Stomach smooth muscle (tissue), 2 donors: ENCODE measurements around the gene ABCC6.

Source experiments
- H3K27ac ChIP-seq: one replicate; pipeline ENCODE4 v1.7.0; 2013; ENCODE audit warnings: mild to moderate bottlenecking, low read length, inconsistent platforms
- H3K27me3 ChIP-seq, 2 donors: one replicate each; pipeline ENCODE4 v1.7.0; 2013; ENCODE audit warnings: low read length in 2 of 2; ENCODE audit not compliant: insufficient read depth in 2 of 2, control insufficient read depth in 1 of 2
- H3K36me3 ChIP-seq, 2 donors: one replicate each; pipeline ENCODE4 v1.7.0; 2013; ENCODE audit warnings: low read length in 2 of 2; ENCODE audit not compliant: control insufficient read depth in 2 of 2, insufficient read depth in 2 of 2
- H3K4me1 ChIP-seq: one replicate; pipeline ENCODE4 v1.7.0; 2013; ENCODE audit warnings: low read length; ENCODE audit not compliant: control insufficient read depth, insufficient read depth
- H3K4me3 ChIP-seq, 2 donors: one replicate each; pipeline ENCODE4 v1.7.0; 2013; ENCODE audit warnings: low read length in 2 of 2
- H3K9ac ChIP-seq, 2 donors: one replicate each; pipeline ENCODE4 v1.7.0; 2013; ENCODE audit warnings: low read length in 2 of 2, mild to moderate bottlenecking in 1 of 2
- H3K9me3 ChIP-seq, 2 donors: one replicate each; pipeline ENCODE4 v1.7.0; 2013; ENCODE audit warnings: low read length in 2 of 2; ENCODE audit not compliant: control insufficient read depth in 2 of 2
- donor health status: healthy.
- donor health status: Pancreatic carcinoma.

ABCC6 gene

DNA sequence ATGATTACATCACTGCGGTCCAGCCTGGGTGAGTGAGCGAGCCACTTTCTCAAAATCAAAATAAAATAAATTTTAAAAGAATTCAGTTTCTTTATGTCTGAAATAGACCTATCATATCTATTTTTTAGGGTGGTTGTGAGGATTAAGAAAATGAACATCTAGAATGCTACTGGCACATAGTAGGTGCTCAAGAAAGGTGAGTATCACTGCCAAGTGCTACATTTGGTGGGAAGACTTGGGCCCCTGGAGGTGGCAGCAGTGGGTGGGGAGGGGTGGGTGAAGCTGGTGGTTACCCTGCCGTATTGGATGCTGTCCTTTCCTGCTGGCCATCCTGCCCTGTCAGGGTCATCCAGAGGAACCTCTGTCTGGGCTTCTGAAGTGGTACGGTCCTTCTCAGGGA lies 50.3 kb downstream of the ABCC6 start:
- Histone ChIP-seq H3K36me3 (peaks cover 0 to 12% of the 10 kb centered on the region in 2 donors), H3K4me3 (no peak overlapping the region), H3K9me3 (no peaks in the 10 kb centered on the region), H3K27ac (no peak overlapping the region), H3K4me1 (peaks cover 9% of the 10 kb centered on the region), H3K9ac (no peak overlapping the region), H3K27me3 (no peaks in the 10 kb centered on the region)

DNA sequence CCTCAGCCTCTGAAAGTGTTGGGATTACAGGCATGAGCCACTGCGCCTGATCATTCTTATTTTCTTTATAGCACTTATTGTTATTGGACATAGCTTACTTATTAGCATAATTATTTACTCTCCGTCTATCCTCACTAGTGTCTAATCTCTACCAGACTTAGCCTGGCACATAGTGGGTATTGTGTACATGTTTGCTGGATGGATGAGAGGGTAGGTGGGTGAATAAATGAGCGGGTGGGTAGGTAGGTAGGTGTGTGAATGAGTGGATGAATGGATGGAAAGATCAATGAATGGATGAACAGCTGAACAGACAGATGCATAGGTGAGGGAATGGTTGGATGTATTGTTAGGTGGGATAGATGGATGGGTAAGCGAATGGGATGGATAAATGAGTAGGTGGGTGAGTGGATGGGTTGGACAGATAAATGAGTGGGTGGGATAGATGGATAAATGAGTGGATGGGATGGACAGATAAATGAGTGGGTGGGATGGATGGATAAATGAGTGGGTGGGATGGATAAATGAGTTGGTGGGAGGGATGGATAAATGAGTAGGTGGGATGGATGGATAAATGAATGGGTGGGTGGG lies 51.9 kb downstream of the ABCC6 start:
- H3K4me1 ChIP-seq = peaks cover 9% of the 10 kb centered on the region

GRCh38 chr16:16169615-16170014 lies 53.7 kb downstream of the ABCC6 start:
- no peaks in the 10 kb centered on the region for H3K4me1 ChIP-seq
- no peak overlapping the region for H3K27ac ChIP-seq
- H3K9me3 ChIP-seq = no peaks in the 10 kb centered on the region
- H3K36me3 ChIP-seq = peaks cover 0 to 8% of the 10 kb centered on the region in 2 donors
- no peak overlapping the region for H3K4me3 ChIP-seq
- H3K27me3 ChIP-seq = no peaks in the 10 kb centered on the region
- H3K9ac ChIP-seq = no peak overlapping the region

More for the DNA sequence above, 51.9 kb downstream of the ABCC6 start:
- Histone ChIP-seq H3K9ac (no peak overlapping the region), H3K27ac (no peak overlapping the region), H3K4me3 (no peak overlapping the region), H3K9me3 (no peaks in the 10 kb centered on the region), H3K27me3 (no peaks in the 10 kb centered on the region), H3K36me3 (peaks cover 0 to 12% of the 10 kb centered on the region in 2 donors)

DNA sequence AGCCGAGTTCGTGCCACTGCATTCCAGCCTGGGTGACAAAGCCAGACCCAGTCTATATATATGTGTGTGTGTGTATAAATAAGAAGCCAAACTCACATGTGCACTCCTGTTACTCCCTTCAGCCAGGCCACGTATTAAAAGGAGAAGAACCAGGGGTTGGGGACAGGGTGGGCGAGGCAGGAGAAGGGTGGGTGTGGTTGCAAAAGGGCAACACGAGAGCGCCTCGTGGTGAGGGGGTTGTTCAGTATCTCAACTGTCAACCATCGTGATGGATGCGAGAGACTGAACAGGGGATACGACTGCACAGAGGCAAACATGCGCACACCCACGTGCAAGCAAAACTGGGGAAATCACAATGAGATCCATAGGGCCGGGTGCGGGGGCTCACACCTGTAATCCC lies 54.9 kb downstream of the ABCC6 start:
- H3K4me3 ChIP-seq = no peak overlapping the region
- no peak overlapping the region for H3K9ac ChIP-seq
- H3K9me3 ChIP-seq = no peaks in the 10 kb centered on the region
- peaks cover 0 to 12% of the 10 kb centered on the region in 2 donors for H3K36me3 ChIP-seq
- H3K27ac ChIP-seq = no peak overlapping the region
- H3K4me1 ChIP-seq = no peaks in the 10 kb centered on the region
- no peaks in the 10 kb centered on the region for H3K27me3 ChIP-seq

DNA sequence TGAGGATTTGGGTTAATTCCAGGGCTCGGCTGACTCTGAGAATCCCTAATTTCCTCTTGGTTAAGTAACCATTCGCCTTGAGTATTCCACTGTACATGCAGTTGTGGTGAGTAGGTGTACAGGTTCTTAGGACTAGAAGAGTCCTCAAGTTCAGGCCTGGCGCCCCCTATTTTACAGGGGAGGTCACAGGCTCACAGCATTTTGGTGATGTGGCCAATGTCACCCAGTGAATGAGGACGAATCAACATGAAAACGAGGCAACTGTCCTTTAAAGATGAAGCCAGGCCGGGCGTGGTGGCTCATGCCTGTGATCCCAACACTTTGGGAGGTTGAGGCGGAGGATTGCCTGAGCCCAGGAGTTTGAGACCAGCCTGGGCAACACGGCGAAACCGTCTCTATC lies 55.4 kb downstream of the ABCC6 start:
- no peaks in the 10 kb centered on the region for H3K9me3 ChIP-seq
- no peak overlapping the region for H3K27ac ChIP-seq
- peaks cover 0 to 9% of the 10 kb centered on the region in 2 donors for H3K36me3 ChIP-seq
- H3K4me3 ChIP-seq = no peak overlapping the region
- no peak overlapping the region for H3K9ac ChIP-seq
- no peaks in the 10 kb centered on the region for H3K27me3 ChIP-seq
- no peaks in the 10 kb centered on the region for H3K4me1 ChIP-seq

- Histone ChIP-seq H3K4me1 (no peaks in the 10 kb centered on the region), H3K27ac (no peak overlapping the region), H3K9ac (no peak overlapping the region), H3K9me3 (no peaks in the 10 kb centered on the region), H3K27me3 (no peaks in the 10 kb centered on the region), H3K36me3 (peaks cover 0 to 9% of the 10 kb centered on the region in 2 donors), H3K4me3 (no peak overlapping the region)
Observed at GRCh38 chr16:16166949-16167348, 56.3 kb downstream of the ABCC6 start.

DNA sequence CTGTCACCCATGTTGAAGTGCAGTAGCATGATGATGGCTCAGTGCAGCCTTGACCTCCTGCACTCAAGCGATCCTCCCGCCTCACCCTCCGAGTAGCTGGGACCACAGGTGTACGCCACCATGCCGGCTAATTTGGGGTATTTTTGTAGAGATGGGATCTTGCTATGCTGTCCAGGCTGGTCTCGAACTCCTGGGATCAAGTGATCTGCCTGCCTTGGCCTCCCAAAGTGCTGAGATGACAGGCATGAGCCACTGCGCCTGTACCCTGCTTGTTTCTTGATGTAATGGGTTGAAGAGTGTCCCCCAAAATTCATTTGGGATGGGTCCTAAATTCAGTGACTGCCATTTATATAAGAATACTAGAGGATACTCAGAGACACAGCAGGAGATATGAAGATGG lies 57.2 kb downstream of the ABCC6 start:
- H3K36me3 ChIP-seq = peaks cover 0 to 8% of the 10 kb centered on the region in 2 donors
- no peak overlapping the region for H3K4me3 ChIP-seq
- H3K4me1 ChIP-seq = no peaks in the 10 kb centered on the region
- no peak overlapping the region for H3K9ac ChIP-seq
- no peaks in the 10 kb centered on the region for H3K9me3 ChIP-seq
- H3K27me3 ChIP-seq = no peaks in the 10 kb centered on the region
- H3K27ac ChIP-seq = no peak overlapping the region

GRCh38 chr16:16164243-16164642 lies 59.1 kb downstream of the ABCC6 start:
- H3K9ac ChIP-seq = no peak overlapping the region
- no peak overlapping the region for H3K4me3 ChIP-seq
- no peak overlapping the region for H3K27ac ChIP-seq
- H3K9me3 ChIP-seq = peaks cover 0 to 4% of the 10 kb centered on the region in 2 donors
- peaks cover 0 to 6% of the 10 kb centered on the region in 2 donors for H3K36me3 ChIP-seq
- H3K4me1 ChIP-seq = no peaks in the 10 kb centered on the region
- no peaks in the 10 kb centered on the region for H3K27me3 ChIP-seq

- H3K9me3 ChIP-seq = peaks cover 5 to 11% of the 10 kb centered on the region in 2 donors
- no peaks in the 10 kb centered on the region for H3K4me1 ChIP-seq
- H3K27me3 ChIP-seq = no peaks in the 10 kb centered on the region
- H3K9ac ChIP-seq = no peak overlapping the region
- H3K36me3 ChIP-seq = peaks cover 0 to 8% of the 10 kb centered on the region in 2 donors
- no peak overlapping the region for H3K4me3 ChIP-seq
- no peak overlapping the region for H3K27ac ChIP-seq
Observed at GRCh38 chr16:16163571-16163970, 59.7 kb downstream of the ABCC6 start.

DNA sequence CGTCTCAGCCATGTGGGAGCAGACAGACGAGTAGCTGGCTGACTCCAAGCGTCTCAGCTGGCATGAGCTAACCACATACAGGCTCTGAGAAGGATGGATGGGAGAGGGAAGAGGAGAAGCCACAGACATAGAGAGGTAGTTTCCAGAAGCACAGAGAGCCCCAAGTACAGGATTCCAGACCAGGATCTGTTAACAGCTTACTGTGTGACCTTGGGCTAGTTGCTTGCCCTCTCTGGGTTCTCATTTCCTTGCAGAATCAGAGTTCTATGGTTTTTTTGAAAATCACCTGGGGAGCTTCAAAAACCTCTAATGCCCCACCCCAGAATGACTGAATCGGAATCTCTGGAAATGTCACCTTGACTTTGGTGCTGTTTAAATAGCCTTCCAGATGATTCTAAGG lies 60.2 kb downstream of the ABCC6 start:
- H3K4me3 ChIP-seq = no peak overlapping the region
- no peak overlapping the region for H3K27ac ChIP-seq
- H3K36me3 ChIP-seq = peaks cover 0 to 8% of the 10 kb centered on the region in 2 donors

GRCh38 chr16:16162591-16162990 lies 60.7 kb downstream of the ABCC6 start:
- peaks cover 5 to 11% of the 10 kb centered on the region in 2 donors for H3K9me3 ChIP-seq
- H3K4me1 ChIP-seq = no peaks in the 10 kb centered on the region
- peaks cover 0 to 8% of the 10 kb centered on the region in 2 donors for H3K36me3 ChIP-seq
- H3K4me3 ChIP-seq = no peak overlapping the region
- H3K27ac ChIP-seq = no peak overlapping the region
- no peaks in the 10 kb centered on the region for H3K27me3 ChIP-seq
- H3K9ac ChIP-seq = no peak overlapping the region

More for the DNA sequence above, 60.2 kb downstream of the ABCC6 start:
- H3K4me1 ChIP-seq = no peaks in the 10 kb centered on the region
- H3K9me3 ChIP-seq = peaks cover 5 to 11% of the 10 kb centered on the region in 2 donors
- no peaks in the 10 kb centered on the region for H3K27me3 ChIP-seq
- H3K9ac ChIP-seq = no peak overlapping the region
